Measurements from ENCODE around the gene SMTNL1.

DNA sequence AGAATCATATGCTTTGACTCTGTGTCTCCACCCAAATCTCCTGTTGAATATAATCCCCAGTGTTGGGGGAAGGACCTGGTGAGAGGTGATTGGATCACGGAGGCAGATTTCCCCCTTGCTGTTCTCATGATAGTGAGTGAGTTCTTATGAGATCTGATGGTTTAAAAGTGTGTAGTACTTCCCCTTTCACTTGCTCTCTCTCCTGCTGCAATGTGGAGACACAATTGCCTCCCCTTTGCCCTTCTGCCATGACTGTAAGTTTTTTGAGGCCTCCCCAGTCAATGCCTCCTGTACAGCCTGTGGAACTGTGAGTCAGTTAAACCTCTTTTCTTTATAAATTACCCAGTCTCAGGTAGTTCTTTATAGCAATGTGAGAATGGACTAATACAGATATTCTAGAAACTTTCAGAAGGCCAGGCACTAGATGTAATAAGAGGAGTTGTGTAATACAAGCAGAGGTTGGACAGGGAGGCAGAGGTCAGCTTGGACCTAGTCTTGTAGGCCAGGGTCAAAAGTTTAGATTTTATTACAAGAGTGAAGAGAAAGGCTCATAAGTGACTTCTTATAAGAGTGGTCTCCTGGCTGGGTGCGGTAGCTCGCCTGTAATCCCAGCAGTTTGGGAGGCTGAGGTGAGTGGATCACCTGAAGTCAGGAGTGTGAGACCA lies 50.8 kb downstream of the SMTNL1 start:
- TF ChIP-seq, protein P1, sequence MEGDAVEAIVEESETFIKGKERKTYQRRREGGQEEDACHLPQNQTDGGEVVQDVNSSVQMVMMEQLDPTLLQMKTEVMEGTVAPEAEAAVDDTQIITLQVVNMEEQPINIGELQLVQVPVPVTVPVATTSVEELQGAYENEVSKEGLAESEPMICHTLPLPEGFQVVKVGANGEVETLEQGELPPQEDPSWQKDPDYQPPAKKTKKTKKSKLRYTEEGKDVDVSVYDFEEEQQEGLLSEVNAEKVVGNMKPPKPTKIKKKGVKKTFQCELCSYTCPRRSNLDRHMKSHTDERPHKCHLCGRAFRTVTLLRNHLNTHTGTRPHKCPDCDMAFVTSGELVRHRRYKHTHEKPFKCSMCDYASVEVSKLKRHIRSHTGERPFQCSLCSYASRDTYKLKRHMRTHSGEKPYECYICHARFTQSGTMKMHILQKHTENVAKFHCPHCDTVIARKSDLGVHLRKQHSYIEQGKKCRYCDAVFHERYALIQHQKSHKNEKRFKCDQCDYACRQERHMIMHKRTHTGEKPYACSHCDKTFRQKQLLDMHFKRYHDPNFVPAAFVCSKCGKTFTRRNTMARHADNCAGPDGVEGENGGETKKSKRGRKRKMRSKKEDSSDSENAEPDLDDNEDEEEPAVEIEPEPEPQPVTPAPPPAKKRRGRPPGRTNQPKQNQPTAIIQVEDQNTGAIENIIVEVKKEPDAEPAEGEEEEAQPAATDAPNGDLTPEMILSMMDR (IDR thresholded peaks at IDR 0.05), result no peak
- TF ChIP-seq KDM5A (IDR thresholded peaks at IDR 0.05), result no peak
- no peak for TF ChIP-seq TP53 (CRISPR knock-in tag; IDR thresholded peaks at IDR 0.05)
- no peak for TF ChIP-seq FOSL2 (IDR thresholded peaks at IDR 0.05)
- TF ChIP-seq FOSL2 (CRISPR knock-in tag; IDR thresholded peaks at IDR 0.05), result no peak
- no peak for TF ChIP-seq POLR2A (IDR thresholded peaks at IDR 0.05; ENCODE audit: low read length)
- TF ChIP-seq EHMT2 (IDR thresholded peaks at IDR 0.05; ENCODE audit: low read depth), result no peak
- TF ChIP-seq, protein P2, sequence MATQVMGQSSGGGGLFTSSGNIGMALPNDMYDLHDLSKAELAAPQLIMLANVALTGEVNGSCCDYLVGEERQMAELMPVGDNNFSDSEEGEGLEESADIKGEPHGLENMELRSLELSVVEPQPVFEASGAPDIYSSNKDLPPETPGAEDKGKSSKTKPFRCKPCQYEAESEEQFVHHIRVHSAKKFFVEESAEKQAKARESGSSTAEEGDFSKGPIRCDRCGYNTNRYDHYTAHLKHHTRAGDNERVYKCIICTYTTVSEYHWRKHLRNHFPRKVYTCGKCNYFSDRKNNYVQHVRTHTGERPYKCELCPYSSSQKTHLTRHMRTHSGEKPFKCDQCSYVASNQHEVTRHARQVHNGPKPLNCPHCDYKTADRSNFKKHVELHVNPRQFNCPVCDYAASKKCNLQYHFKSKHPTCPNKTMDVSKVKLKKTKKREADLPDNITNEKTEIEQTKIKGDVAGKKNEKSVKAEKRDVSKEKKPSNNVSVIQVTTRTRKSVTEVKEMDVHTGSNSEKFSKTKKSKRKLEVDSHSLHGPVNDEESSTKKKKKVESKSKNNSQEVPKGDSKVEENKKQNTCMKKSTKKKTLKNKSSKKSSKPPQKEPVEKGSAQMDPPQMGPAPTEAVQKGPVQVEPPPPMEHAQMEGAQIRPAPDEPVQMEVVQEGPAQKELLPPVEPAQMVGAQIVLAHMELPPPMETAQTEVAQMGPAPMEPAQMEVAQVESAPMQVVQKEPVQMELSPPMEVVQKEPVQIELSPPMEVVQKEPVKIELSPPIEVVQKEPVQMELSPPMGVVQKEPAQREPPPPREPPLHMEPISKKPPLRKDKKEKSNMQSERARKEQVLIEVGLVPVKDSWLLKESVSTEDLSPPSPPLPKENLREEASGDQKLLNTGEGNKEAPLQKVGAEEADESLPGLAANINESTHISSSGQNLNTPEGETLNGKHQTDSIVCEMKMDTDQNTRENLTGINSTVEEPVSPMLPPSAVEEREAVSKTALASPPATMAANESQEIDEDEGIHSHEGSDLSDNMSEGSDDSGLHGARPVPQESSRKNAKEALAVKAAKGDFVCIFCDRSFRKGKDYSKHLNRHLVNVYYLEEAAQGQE (IDR thresholded peaks at IDR 0.05), result no peak
- TF ChIP-seq, protein P3, sequence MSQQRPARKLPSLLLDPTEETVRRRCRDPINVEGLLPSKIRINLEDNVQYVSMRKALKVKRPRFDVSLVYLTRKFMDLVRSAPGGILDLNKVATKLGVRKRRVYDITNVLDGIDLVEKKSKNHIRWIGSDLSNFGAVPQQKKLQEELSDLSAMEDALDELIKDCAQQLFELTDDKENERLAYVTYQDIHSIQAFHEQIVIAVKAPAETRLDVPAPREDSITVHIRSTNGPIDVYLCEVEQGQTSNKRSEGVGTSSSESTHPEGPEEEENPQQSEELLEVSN (IDR thresholded peaks at IDR 0.05; ENCODE audit: borderline replicate concordance, low read depth), result no peak
- no peak for TF ChIP-seq JUN (IDR thresholded peaks at IDR 0.05)
